IPS-11a (cell line): ENCODE measurements around the gene RASGRF2.

Experiments
- H3K4me3 ChIP-seq: one replicate; pipeline ENCODE4 v1.5.1; 2013; ENCODE audit warnings: low read depth, low read length, control low read depth

Gene RASGRF2

GRCh38 chr5:80941496-80941895 lies 18.7 kb upstream of the RASGRF2 start:
- H3K4me3 ChIP-seq: no peak overlapping the region

GRCh38 chr5:80951366-80951765 lies 8.8 kb upstream of the RASGRF2 start:
- H3K4me3 ChIP-seq: no peak overlapping the region

GRCh38 chr5:80953587-80953986 lies 6.6 kb upstream of the RASGRF2 start:
- no peak overlapping the region for H3K4me3 ChIP-seq

- H3K4me3 ChIP-seq: no peak overlapping the region
Measured at GRCh38 chr5:80955082-80955590, 5.0 kb upstream of the RASGRF2 start.

GRCh38 chr5:80956272-80956671 lies 3.9 kb upstream of the RASGRF2 start:
- no peak overlapping the region for H3K4me3 ChIP-seq

- no peak overlapping the region for H3K4me3 ChIP-seq
Measured at GRCh38 chr5:80957031-80957761, 3.0 kb upstream of the RASGRF2 start.

- H3K4me3 ChIP-seq: no peak overlapping the region
Measured at GRCh38 chr5:80958616-80959015, 1.5 kb upstream of the RASGRF2 start.

GRCh38 chr5:80959138-80959537 lies 1.0 kb upstream of the RASGRF2 start:
- peak overlapping the region; percentile 38 for H3K4me3 ChIP-seq

GRCh38 chr5:80960531-80961375 lies 590 bp downstream of the RASGRF2 start:
- peak overlapping the region; percentile 38 for H3K4me3 ChIP-seq

- peak overlapping the region; percentile 38 for H3K4me3 ChIP-seq
Measured at GRCh38 chr5:80961376-80962281, 1.5 kb downstream of the RASGRF2 start.

- H3K4me3 ChIP-seq: no peak overlapping the region
Measured at GRCh38 chr5:80962630-80963520, 2.7 kb downstream of the RASGRF2 start.

- H3K4me3 ChIP-seq: no peak overlapping the region
Measured at GRCh38 chr5:80963521-80963895, 3.3 kb downstream of the RASGRF2 start.

- no peak overlapping the region for H3K4me3 ChIP-seq
Measured at GRCh38 chr5:80963966-80964481, 3.9 kb downstream of the RASGRF2 start.

GRCh38 chr5:80964491-80964890 lies 4.3 kb downstream of the RASGRF2 start:
- no peak overlapping the region for H3K4me3 ChIP-seq

- no peak overlapping the region for H3K4me3 ChIP-seq
Measured at GRCh38 chr5:80964919-80965318, 4.8 kb downstream of the RASGRF2 start.

- H3K4me3 ChIP-seq: no peak overlapping the region
Measured at GRCh38 chr5:80967500-80968181, 7.5 kb downstream of the RASGRF2 start.

- H3K4me3 ChIP-seq: no peak overlapping the region
Measured at GRCh38 chr5:80973027-80973426, 12.9 kb downstream of the RASGRF2 start.

GRCh38 chr5:80975065-80975464 lies 14.9 kb downstream of the RASGRF2 start:
- H3K4me3 ChIP-seq: no peak overlapping the region

- H3K4me3 ChIP-seq: no peak overlapping the region
Measured at GRCh38 chr5:80976985-80977384, 16.8 kb downstream of the RASGRF2 start.
